Eye (tissue), 1 donor: ENCODE measurements around the gene TSEN15.

Experiments
- DNase-seq: peaks from one replicate; pipeline ENCODE4 v3.0.0-alpha.2; 2015

TSEN15 gene

DNA sequence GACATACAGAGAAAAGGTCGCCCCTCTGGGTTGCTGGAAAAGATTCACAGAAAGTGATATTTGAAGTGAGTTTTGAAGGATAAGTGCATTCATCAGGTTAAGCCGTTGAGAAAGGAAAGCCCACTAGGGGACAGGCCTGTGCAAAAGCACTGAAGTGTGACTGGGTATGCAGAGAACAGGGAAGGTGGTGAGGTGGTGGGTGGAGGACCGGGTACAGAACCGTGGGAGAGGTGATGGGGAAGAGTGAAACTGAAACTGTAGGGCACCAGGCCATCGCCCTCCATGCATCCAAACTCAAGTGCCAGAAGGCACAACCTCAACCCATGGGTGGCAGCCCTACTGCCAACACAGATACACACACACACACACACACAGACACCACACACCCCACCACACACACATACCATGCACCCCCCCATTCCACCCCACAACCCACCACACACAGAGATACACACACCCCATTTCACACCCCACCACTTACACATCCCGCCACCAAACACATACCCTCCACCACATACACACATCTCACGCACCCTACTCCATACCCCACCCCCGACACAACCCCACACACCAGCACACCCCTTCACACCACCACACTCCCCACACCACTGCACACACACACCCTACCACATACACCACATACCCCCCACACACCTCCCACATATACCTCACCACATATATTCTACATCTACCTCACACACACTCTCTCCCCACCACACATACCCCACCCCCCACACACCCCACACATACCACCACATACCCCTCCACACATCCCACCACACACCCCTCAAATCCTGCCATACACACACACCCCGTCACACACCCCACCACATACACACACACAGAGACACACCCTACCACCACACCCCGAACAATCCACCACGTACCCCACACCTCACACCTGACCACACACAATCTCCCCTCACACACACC lies 59.0 kb downstream of the TSEN15 start:
- no peak for DNase-seq

DNA sequence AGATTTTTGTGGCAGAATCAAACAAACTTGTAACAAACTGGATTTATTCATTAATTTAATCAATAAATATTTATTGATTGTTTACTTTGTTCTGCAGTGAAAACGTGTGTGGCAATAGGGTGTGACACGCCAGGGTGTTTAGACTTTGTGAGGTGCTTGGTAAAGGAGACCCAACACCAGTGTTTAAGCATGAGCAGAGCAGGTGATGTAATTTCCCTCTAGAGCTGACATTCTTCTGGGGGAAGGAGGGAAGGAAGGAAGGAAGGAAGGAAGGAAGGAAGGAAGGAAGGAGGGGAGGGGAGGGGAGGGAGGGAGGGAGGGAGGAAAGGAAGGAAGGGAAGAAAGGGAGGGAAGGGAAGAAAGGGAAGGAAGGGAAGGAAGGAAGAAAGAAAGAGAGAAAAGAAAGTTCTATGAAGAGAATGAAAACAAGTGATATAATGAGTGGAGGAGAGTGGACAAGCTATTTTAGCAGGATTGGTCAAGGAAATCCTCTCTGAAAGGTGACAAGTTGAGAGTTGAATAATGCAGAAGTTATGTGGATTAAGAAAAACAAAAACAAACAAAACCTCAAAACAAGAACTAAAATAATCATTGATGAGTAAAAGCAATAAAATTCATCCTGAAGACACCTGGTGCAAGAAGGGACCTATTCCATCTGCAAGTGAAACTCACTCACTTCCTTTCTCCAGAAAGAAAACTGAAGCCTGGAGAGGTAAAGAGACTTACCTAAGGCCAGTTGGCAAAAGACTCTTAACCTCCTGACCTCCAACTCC lies 60.8 kb downstream of the TSEN15 start:
- no peak for DNase-seq

DNA sequence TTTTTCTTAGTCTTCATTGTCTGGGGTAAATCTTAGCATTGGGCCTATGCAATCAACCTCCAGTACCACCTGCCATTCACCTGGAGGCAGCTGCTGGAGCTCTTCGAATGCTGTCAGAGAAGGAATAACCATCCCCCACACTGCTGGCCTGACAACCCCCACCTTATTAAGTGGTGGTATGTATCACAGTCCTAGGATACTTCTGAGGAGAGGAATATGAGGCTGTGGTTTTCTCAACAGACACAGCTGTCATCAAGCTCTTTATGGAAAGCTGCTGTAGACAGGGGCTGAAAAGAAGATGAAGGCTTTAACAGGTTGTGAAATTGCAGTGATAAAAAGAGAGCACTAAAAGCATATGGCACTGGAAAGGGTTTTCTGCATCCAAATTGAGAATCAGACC lies 61.7 kb downstream of the TSEN15 start:
- no peak for DNase-seq

DNA sequence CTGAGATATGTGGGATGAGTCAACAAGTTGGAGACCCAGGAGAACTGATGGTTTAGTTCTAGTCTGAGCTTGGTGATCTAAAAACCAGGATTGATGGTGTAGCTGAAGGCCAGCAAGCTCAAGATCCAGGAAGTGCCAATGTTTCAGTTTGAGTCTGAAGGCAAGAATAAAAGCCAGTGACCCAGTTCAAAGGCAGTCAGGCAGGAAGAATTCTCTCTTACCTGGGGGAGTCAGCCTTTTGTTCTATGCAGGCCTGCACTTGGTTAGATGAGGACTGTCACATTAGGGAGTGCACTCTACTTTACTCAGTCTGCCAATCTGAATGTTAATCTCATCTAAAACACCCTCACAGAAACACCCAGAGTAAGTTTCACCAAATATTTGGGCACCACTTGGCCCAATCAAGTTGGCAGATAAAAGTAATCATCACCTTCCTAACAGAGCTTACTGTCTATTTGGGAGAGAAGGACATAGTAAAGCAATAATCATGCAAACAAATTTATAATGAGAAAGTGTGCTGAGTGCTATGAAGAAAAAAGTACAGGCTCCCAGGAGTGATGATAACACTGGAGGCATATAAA lies 63.4 kb downstream of the TSEN15 start:
- no peak for DNase-seq

DNA sequence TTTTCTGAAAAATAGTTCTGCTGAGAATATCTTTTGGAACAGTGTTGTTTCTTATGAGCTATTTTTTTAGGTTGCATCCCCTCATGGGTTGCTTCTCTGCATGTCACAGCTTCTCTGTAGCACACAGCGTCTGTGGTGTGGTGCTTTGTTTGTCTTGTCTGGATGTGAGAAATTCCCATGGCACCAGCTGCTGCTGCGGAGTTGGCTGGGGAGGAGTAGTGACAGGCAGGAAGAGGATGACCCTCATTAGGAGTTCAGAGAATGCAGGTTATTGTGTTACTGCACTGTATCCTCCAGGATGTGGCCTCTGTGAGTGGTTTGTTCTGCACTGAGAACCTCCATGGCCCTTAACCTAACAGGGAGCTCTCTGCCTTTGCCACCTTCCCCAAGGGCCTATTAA lies 64.8 kb downstream of the TSEN15 start:
- peak; percentile 24 for DNase-seq

DNA sequence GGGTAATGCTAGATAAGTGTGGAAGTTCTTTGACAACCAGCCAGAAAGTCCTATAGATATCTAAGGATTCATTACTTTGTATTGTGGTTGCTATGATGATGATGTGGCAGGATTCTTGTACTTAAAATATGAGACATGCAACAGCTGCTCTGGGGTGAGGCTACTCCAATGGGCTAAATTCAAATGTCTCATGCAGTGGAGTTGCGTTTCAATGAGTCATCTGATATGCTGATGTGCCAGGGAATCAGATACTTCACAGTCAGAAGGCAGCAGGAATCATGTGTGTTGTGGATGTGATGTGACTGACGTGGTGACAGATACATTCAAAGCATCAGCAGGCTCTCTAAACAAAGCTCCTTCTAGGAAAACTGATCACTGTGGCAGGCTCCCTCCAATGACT lies 66.5 kb downstream of the TSEN15 start:
- DNase-seq: peak; percentile 29
